Activated naive CD8-positive, alpha-beta T cell treated with anti-CD3 and anti-CD28 coated beads for 36 hours (primary cell): ENCODE measurements around the gene KIRREL3. TPM values are rescaled to one million over a fixed set of nuclear protein-coding genes. Genes with fewer than 3 reads are reported as not detected.

Source experiments
- DNase-seq: peaks from one replicate; pipeline ENCODE4 v3.0.0; 2021
- H3K27ac Mint-ChIP-seq: one replicate; pipeline ENCODE4 v1.8.0; 2022; ENCODE audit warnings: mild to moderate bottlenecking, moderate library complexity, mixed read lengths
- H3K27me3 Mint-ChIP-seq: one replicate; pipeline ENCODE4 v1.8.0; 2022; ENCODE audit warnings: mild to moderate bottlenecking, mixed read lengths
- H3K36me3 Mint-ChIP-seq: one replicate; pipeline ENCODE4 v1.8.0; 2021; ENCODE audit warnings: mild to moderate bottlenecking, mixed read lengths
- H3K4me1 Mint-ChIP-seq: one replicate; pipeline ENCODE4 v1.8.0; 2021; ENCODE audit warnings: mixed read lengths
- H3K4me3 Mint-ChIP-seq: one replicate; pipeline ENCODE4 v1.8.0; 2022; ENCODE audit warnings: mild to moderate bottlenecking, moderate library complexity, mixed read lengths
- H3K9me3 Mint-ChIP-seq: one replicate; pipeline ENCODE4 v1.8.0; 2022; ENCODE audit warnings: mixed read lengths
- total RNA-seq, 2 experiments: library from RNA; stranded (reverse); gene quantifications; one replicate each; pipeline ENCODE4 v1.2.3, GENCODE V29; 2021

Gene KIRREL3
- total RNA-seq, 2 experiments from 2014 or later: not detected

- Mint-ChIP-seq H3K4me3 (no peak overlapping the region), H3K36me3 (no peaks in the 10 kb centered on the region), H3K4me1 (no peaks in the 10 kb centered on the region), H3K27me3 (peaks cover 5% of the 10 kb centered on the region), H3K27ac (no peak overlapping the region), H3K9me3 (no peaks in the 10 kb centered on the region)
- DNase-seq: no peak
Observed at GRCh38 chr11:126615845-126616244, 384.7 kb downstream of the KIRREL3 start.

DNA sequence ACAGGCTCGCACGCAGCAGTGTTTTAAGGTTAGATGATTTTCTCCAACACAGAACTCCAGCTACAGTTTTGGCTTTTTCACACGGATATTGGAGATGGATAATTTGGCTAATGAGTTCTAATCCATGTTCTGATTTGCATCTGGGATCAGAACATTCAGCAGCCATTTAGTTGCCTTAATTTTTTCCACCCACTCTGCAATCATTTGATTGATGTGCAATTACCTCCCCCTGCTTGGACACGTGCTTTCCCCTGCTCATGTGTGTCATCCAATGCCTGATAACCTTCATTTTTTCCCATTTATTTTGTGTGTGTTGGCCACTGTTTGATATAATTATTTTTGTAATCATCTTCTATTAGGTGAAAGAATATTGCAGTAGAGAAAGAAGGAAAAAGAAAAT is 387.3 kb downstream of the KIRREL3 start:
- no peak overlapping the region for H3K4me3 Mint-ChIP-seq
- no peaks in the 10 kb centered on the region for H3K36me3 Mint-ChIP-seq
- DNase-seq: no peak
- H3K27ac Mint-ChIP-seq: no peak overlapping the region
- H3K27me3 Mint-ChIP-seq: peaks cover 5% of the 10 kb centered on the region
- H3K9me3 Mint-ChIP-seq: no peaks in the 10 kb centered on the region
- no peaks in the 10 kb centered on the region for H3K4me1 Mint-ChIP-seq

DNA sequence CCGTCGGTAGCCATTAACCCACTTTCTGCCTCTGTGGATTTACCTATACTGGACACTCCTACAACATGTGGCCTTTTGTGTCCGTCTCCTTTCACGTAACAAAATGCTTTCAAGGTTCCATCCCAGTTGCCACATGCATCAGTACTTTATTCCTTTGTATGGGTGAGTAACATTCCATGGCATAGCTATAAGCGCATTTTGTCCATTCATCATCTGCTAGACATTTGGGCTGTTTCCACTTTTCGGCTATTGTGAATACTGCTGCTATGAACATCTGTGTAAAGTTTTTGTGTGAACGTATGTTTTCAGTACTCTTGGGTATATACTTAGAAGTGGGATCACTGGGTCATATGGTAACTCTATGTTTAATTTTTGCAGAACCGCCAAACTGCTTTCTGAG is 387.9 kb downstream of the KIRREL3 start:
- DNase-seq: no peak
- Mint-ChIP-seq H3K27me3 (peaks cover 5% of the 10 kb centered on the region), H3K36me3 (no peaks in the 10 kb centered on the region), H3K4me3 (no peak overlapping the region), H3K9me3 (no peaks in the 10 kb centered on the region), H3K27ac (no peak overlapping the region), H3K4me1 (no peaks in the 10 kb centered on the region)

- no peaks in the 10 kb centered on the region for H3K36me3 Mint-ChIP-seq
- no peaks in the 10 kb centered on the region for H3K4me1 Mint-ChIP-seq
- H3K4me3 Mint-ChIP-seq: no peak overlapping the region
- peaks cover 14% of the 10 kb centered on the region for H3K27me3 Mint-ChIP-seq
- no peaks in the 10 kb centered on the region for H3K9me3 Mint-ChIP-seq
- DNase-seq: no peak
- no peak overlapping the region for H3K27ac Mint-ChIP-seq
Observed at GRCh38 chr11:126611438-126611837, 389.1 kb downstream of the KIRREL3 start.

GRCh38 chr11:126608658-126609057 is 391.9 kb downstream of the KIRREL3 start:
- Mint-ChIP-seq H3K9me3 (no peaks in the 10 kb centered on the region), H3K4me1 (no peaks in the 10 kb centered on the region), H3K27ac (no peak overlapping the region), H3K27me3 (peaks cover 17% of the 10 kb centered on the region), H3K4me3 (no peak overlapping the region), H3K36me3 (no peaks in the 10 kb centered on the region)
- DNase-seq: no peak

DNA sequence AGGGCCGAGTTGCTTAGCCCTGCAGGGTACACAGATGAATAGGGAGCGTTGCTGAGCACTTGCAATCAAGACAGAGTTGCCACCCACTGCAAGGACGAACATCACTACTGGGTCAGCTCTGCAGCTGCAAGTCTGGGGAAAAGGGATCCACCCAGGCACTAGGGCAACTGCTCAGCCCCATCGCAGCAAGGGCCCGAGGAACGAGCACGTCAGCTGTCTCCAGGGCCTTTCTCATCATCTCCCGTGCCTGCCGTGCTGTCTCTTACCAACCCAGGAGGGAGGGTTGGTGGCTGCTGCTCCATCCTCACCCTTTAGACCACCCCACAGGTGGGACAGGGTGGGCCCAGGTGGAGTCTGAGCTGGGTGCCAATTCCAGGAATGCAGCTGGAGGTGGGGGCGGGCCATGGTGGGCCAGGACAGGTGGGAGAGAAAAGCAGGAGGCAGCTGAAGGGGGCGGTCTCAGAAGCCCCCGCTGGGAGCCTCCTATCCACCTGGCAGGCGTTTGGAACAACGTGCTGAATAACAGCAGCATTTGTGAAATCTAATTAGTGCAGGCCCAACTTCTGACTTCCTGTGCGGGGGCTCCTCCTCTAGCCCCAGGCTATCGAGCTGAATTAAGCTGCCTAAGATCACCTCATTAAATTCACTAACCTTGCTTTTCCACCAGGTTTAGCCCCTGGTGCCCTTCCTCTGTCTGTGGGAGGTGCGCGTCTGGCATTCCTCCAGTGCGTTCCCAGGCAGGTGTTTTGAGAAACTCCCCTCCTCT is 392.6 kb downstream of the KIRREL3 start:
- H3K27me3 Mint-ChIP-seq: peaks cover 19% of the 10 kb centered on the region
- H3K9me3 Mint-ChIP-seq: no peaks in the 10 kb centered on the region
- H3K4me3 Mint-ChIP-seq: no peak overlapping the region
- no peak overlapping the region for H3K27ac Mint-ChIP-seq
- no peaks in the 10 kb centered on the region for H3K4me1 Mint-ChIP-seq
- H3K36me3 Mint-ChIP-seq: no peaks in the 10 kb centered on the region
- no peak for DNase-seq

DNA sequence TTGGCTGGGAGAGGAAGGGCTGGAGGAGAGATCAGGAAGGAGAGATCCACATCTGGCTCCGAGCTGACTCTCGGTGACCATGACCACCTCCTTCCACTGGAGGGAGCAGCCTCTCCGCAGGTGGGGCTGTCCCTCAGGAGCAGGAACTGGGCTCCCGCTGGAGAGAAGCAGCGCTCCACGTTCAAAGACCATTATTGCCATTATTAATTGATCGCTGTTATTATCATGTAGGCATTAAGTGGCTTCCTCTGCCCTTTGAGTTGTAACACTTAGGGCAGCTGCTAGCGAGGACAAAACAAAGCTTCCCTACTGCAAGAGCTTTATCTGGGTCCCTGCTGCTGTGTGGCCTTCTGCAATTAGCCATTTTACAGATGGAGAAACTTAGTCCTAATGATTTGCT is 393.2 kb downstream of the KIRREL3 start:
- H3K9me3 Mint-ChIP-seq: no peaks in the 10 kb centered on the region
- DNase-seq: peak; percentile 11
- H3K27ac Mint-ChIP-seq: no peak overlapping the region
- no peaks in the 10 kb centered on the region for H3K36me3 Mint-ChIP-seq
- H3K4me1 Mint-ChIP-seq: no peaks in the 10 kb centered on the region
- peaks cover 22% of the 10 kb centered on the region for H3K27me3 Mint-ChIP-seq
- H3K4me3 Mint-ChIP-seq: no peak overlapping the region

DNA sequence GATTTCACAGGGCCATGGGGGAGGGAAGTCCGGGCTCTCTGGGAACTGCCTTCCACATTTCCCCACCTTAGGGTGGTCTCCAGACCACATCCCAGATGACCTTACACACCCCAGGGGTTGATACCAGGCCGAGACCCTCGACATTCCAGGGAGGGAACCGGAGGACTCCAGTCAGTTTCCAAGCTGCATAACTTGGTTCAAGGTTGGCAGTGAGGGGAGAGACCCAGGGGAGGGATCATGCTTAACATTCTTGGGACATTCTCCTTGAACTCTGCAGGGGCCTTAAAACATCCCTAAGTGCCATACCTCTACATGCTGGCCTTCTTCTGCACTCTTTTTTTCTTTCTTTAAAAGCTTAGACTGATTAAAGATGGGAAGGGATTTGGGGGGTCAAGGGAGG is 394.1 kb downstream of the KIRREL3 start:
- no peak overlapping the region for H3K4me3 Mint-ChIP-seq
- H3K27me3 Mint-ChIP-seq: peaks cover 29% of the 10 kb centered on the region
- DNase-seq: no peak
- H3K4me1 Mint-ChIP-seq: no peaks in the 10 kb centered on the region
- no peaks in the 10 kb centered on the region for H3K9me3 Mint-ChIP-seq
- no peaks in the 10 kb centered on the region for H3K36me3 Mint-ChIP-seq
- no peak overlapping the region for H3K27ac Mint-ChIP-seq

DNA sequence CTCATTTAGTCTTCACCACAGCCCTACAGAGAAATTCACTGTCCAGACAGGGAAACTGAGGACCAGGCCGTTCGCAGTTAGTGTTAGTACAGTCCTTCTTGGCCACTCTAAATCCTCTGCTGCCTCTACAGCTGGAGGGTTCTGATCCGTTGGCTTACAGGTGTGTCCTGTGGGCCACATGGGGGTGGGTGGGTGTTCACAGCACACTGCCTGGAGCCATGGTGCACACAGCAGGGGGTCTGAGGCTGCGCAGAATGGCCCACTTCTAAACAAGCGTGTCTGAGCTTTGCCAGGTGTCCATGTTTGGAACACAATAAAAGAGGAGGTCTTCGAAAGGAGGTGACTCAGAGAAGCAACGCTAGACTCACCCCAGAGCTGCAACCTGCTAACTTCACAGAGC is 396.1 kb downstream of the KIRREL3 start:
- no peaks in the 10 kb centered on the region for H3K4me1 Mint-ChIP-seq
- H3K4me3 Mint-ChIP-seq: no peak overlapping the region
- no peaks in the 10 kb centered on the region for H3K9me3 Mint-ChIP-seq
- peaks cover 41% of the 10 kb centered on the region for H3K27me3 Mint-ChIP-seq
- no peaks in the 10 kb centered on the region for H3K36me3 Mint-ChIP-seq
- H3K27ac Mint-ChIP-seq: no peak overlapping the region
- no peak for DNase-seq

GRCh38 chr11:126603486-126603885 is 397.1 kb downstream of the KIRREL3 start:
- H3K36me3 Mint-ChIP-seq: no peaks in the 10 kb centered on the region
- no peak overlapping the region for H3K4me3 Mint-ChIP-seq
- no peaks in the 10 kb centered on the region for H3K9me3 Mint-ChIP-seq
- no peak overlapping the region for H3K27ac Mint-ChIP-seq
- H3K4me1 Mint-ChIP-seq: no peaks in the 10 kb centered on the region
- no peak for DNase-seq
- peaks cover 42% of the 10 kb centered on the region for H3K27me3 Mint-ChIP-seq

DNA sequence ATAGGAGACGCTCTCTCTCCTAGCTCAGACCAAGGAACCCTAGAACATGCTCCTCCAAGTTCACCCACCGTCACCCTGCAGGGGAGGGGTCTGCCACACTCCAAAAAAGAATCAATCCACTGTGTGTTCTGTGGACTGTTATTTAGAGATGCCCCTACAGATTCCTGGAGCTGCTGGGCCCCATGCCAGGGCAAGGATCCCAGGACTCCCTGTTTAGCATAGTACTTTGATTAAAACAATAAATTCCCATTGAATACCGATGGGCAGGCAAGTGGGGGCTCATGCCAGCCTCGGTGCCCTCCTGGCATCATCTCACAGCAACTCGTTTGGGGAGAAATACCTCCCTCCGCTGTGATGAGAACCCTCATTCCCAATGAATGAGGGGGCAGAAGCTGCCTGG is 397.6 kb downstream of the KIRREL3 start:
- H3K27me3 Mint-ChIP-seq: peaks cover 46% of the 10 kb centered on the region
- H3K36me3 Mint-ChIP-seq: no peaks in the 10 kb centered on the region
- no peak overlapping the region for H3K27ac Mint-ChIP-seq
- DNase-seq: no peak
- no peaks in the 10 kb centered on the region for H3K4me1 Mint-ChIP-seq
- no peaks in the 10 kb centered on the region for H3K9me3 Mint-ChIP-seq
- no peak overlapping the region for H3K4me3 Mint-ChIP-seq

- H3K27me3 Mint-ChIP-seq: peaks cover 49% of the 10 kb centered on the region
- no peak overlapping the region for H3K27ac Mint-ChIP-seq
- no peaks in the 10 kb centered on the region for H3K4me1 Mint-ChIP-seq
- H3K9me3 Mint-ChIP-seq: no peaks in the 10 kb centered on the region
- no peak overlapping the region for H3K4me3 Mint-ChIP-seq
- H3K36me3 Mint-ChIP-seq: no peaks in the 10 kb centered on the region
- no peak for DNase-seq
Observed at GRCh38 chr11:126602349-126602940, 398.1 kb downstream of the KIRREL3 start.

DNA sequence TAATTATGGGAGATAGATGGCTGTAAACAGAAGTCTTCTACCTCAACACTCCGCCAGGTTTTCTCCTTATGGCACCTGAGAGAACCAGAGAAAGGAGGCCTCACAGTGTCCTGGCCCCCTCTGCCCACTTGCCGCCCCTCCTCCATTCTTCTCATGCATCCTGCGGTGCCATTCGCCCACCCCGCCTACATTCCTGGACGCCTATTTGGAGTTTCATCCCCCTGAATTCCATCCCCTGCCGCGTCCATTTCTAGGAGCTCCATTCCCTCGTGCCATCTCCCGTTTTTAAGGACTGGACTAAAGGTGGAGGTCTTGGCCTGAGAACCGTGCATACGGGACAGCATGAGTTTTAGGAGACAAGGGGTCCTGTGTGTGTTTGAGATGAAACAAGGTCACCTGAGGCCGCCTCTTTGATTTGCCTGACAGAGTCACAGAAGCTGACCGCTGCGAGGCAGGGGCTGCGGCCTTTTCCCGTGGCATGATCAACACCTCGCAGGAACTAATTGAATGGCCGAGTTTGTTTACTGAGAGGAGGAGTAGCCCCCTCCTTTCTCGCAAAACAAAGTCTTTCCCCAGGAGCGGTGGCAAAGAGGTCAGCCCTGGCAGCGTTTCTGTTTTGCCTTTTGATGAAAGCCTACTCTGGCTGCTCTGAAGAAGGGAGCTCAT is 398.9 kb downstream of the KIRREL3 start:
- Mint-ChIP-seq H3K27ac (no peak overlapping the region), H3K36me3 (no peaks in the 10 kb centered on the region), H3K9me3 (no peaks in the 10 kb centered on the region), H3K4me3 (no peak overlapping the region), H3K27me3 (peaks cover 42% of the 10 kb centered on the region), H3K4me1 (no peaks in the 10 kb centered on the region)
- no peak for DNase-seq

DNA sequence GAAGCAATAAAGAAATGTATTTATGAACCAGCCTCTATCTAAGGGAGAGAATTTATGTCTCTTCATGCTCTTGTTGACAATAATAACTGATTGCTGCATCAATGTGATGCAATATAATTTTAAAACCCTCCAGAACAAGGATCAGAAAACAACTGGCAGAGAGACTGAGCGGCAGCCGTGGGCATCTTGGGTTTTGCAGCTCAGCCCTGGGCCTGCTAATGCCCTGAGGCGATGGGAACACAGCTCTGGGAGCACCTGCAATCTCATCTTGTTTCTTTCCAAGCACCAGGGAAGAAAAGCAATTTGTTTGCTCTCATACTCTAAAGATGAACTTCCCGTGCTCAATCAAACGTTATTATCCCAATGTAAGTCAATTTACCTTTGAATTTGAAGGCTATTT is 399.4 kb downstream of the KIRREL3 start:
- no peak overlapping the region for H3K27ac Mint-ChIP-seq
- peaks cover 37% of the 10 kb centered on the region for H3K27me3 Mint-ChIP-seq
- no peaks in the 10 kb centered on the region for H3K36me3 Mint-ChIP-seq
- DNase-seq: no peak
- no peaks in the 10 kb centered on the region for H3K4me1 Mint-ChIP-seq
- H3K9me3 Mint-ChIP-seq: no peaks in the 10 kb centered on the region
- no peak overlapping the region for H3K4me3 Mint-ChIP-seq

- Mint-ChIP-seq H3K9me3 (no peaks in the 10 kb centered on the region), H3K4me1 (no peaks in the 10 kb centered on the region), H3K27ac (no peak overlapping the region), H3K4me3 (no peak overlapping the region), H3K27me3 (peaks cover 36% of the 10 kb centered on the region), H3K36me3 (no peaks in the 10 kb centered on the region)
- no peak for DNase-seq
Observed at GRCh38 chr11:126599217-126599897, 401.2 kb downstream of the KIRREL3 start.
